ENCODE measurements around the gene CP. TPM values are rescaled to one million over a fixed set of nuclear protein-coding genes. Genes with fewer than 3 reads are reported as not detected.

CP gene
- total and polyA plus RNA-seq, 9 of the 15 experiments (the other 6 are each of a cell fraction or from before 2014, with no cell fraction given) = 0.30 to 0.75 TPM; not detected in 7

GRCh38 chr3:149180057-149180573 lies 41.5 kb downstream of the CP start (continued):
- TF ChIP-seq SNRNP70 (optimal IDR thresholded peaks at IDR 0.05; ENCODE audit: low read depth, low read length) (no peak), ZNF212 (CRISPR knock-in tag; IDR thresholded peaks at IDR 0.05) (no peak), ZNF644 (tag; IDR thresholded peaks at IDR 0.05; ENCODE audit: low read depth) (no peak), ZNF197 (CRISPR knock-in tag; IDR thresholded peaks at IDR 0.05; ENCODE audit: low read depth) (no peak), SMARCB1 (IDR thresholded peaks at IDR 0.05; ENCODE audit: insufficient read length, low read depth) (no peak), PCBP2 (IDR thresholded peaks at IDR 0.05; ENCODE audit: low read depth, low read length, poor library complexity, severe bottlenecking) (no peak), ATF7 (IDR thresholded peaks at IDR 0.05) (peak; percentile 77; the same call in 1 of the 2 replicates), KAT8 (IDR thresholded peaks at IDR 0.05; ENCODE audit: low read depth) (no peak), ZNF224 (CRISPR knock-in tag; IDR thresholded peaks at IDR 0.05) (no peak), SP2 (IDR thresholded peaks at IDR 0.05; ENCODE audit: extremely low read depth, low read depth, low read length, poor library complexity, severe bottlenecking) (no peak), NCOA2 (IDR thresholded peaks at IDR 0.05; ENCODE audit: partially characterized antibody in 2 of 2) (no peak)
- TF ChIP-seq, protein P1, sequence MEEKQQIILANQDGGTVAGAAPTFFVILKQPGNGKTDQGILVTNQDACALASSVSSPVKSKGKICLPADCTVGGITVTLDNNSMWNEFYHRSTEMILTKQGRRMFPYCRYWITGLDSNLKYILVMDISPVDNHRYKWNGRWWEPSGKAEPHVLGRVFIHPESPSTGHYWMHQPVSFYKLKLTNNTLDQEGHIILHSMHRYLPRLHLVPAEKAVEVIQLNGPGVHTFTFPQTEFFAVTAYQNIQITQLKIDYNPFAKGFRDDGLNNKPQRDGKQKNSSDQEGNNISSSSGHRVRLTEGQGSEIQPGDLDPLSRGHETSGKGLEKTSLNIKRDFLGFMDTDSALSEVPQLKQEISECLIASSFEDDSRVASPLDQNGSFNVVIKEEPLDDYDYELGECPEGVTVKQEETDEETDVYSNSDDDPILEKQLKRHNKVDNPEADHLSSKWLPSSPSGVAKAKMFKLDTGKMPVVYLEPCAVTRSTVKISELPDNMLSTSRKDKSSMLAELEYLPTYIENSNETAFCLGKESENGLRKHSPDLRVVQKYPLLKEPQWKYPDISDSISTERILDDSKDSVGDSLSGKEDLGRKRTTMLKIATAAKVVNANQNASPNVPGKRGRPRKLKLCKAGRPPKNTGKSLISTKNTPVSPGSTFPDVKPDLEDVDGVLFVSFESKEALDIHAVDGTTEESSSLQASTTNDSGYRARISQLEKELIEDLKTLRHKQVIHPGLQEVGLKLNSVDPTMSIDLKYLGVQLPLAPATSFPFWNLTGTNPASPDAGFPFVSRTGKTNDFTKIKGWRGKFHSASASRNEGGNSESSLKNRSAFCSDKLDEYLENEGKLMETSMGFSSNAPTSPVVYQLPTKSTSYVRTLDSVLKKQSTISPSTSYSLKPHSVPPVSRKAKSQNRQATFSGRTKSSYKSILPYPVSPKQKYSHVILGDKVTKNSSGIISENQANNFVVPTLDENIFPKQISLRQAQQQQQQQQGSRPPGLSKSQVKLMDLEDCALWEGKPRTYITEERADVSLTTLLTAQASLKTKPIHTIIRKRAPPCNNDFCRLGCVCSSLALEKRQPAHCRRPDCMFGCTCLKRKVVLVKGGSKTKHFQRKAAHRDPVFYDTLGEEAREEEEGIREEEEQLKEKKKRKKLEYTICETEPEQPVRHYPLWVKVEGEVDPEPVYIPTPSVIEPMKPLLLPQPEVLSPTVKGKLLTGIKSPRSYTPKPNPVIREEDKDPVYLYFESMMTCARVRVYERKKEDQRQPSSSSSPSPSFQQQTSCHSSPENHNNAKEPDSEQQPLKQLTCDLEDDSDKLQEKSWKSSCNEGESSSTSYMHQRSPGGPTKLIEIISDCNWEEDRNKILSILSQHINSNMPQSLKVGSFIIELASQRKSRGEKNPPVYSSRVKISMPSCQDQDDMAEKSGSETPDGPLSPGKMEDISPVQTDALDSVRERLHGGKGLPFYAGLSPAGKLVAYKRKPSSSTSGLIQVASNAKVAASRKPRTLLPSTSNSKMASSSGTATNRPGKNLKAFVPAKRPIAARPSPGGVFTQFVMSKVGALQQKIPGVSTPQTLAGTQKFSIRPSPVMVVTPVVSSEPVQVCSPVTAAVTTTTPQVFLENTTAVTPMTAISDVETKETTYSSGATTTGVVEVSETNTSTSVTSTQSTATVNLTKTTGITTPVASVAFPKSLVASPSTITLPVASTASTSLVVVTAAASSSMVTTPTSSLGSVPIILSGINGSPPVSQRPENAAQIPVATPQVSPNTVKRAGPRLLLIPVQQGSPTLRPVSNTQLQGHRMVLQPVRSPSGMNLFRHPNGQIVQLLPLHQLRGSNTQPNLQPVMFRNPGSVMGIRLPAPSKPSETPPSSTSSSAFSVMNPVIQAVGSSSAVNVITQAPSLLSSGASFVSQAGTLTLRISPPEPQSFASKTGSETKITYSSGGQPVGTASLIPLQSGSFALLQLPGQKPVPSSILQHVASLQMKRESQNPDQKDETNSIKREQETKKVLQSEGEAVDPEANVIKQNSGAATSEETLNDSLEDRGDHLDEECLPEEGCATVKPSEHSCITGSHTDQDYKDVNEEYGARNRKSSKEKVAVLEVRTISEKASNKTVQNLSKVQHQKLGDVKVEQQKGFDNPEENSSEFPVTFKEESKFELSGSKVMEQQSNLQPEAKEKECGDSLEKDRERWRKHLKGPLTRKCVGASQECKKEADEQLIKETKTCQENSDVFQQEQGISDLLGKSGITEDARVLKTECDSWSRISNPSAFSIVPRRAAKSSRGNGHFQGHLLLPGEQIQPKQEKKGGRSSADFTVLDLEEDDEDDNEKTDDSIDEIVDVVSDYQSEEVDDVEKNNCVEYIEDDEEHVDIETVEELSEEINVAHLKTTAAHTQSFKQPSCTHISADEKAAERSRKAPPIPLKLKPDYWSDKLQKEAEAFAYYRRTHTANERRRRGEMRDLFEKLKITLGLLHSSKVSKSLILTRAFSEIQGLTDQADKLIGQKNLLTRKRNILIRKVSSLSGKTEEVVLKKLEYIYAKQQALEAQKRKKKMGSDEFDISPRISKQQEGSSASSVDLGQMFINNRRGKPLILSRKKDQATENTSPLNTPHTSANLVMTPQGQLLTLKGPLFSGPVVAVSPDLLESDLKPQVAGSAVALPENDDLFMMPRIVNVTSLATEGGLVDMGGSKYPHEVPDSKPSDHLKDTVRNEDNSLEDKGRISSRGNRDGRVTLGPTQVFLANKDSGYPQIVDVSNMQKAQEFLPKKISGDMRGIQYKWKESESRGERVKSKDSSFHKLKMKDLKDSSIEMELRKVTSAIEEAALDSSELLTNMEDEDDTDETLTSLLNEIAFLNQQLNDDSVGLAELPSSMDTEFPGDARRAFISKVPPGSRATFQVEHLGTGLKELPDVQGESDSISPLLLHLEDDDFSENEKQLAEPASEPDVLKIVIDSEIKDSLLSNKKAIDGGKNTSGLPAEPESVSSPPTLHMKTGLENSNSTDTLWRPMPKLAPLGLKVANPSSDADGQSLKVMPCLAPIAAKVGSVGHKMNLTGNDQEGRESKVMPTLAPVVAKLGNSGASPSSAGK (IDR thresholded peaks at IDR 0.05) = peak; percentile 97
- TF ChIP-seq, protein P2, sequence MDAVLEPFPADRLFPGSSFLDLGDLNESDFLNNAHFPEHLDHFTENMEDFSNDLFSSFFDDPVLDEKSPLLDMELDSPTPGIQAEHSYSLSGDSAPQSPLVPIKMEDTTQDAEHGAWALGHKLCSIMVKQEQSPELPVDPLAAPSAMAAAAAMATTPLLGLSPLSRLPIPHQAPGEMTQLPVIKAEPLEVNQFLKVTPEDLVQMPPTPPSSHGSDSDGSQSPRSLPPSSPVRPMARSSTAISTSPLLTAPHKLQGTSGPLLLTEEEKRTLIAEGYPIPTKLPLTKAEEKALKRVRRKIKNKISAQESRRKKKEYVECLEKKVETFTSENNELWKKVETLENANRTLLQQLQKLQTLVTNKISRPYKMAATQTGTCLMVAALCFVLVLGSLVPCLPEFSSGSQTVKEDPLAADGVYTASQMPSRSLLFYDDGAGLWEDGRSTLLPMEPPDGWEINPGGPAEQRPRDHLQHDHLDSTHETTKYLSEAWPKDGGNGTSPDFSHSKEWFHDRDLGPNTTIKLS (IDR thresholded peaks at IDR 0.05; ENCODE audit: borderline replicate concordance, low read depth) = no peak
